ENCODE results near the gene CTLA4.

- TF ChIP-seq, protein P1, sequence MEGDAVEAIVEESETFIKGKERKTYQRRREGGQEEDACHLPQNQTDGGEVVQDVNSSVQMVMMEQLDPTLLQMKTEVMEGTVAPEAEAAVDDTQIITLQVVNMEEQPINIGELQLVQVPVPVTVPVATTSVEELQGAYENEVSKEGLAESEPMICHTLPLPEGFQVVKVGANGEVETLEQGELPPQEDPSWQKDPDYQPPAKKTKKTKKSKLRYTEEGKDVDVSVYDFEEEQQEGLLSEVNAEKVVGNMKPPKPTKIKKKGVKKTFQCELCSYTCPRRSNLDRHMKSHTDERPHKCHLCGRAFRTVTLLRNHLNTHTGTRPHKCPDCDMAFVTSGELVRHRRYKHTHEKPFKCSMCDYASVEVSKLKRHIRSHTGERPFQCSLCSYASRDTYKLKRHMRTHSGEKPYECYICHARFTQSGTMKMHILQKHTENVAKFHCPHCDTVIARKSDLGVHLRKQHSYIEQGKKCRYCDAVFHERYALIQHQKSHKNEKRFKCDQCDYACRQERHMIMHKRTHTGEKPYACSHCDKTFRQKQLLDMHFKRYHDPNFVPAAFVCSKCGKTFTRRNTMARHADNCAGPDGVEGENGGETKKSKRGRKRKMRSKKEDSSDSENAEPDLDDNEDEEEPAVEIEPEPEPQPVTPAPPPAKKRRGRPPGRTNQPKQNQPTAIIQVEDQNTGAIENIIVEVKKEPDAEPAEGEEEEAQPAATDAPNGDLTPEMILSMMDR (IDR thresholded peaks at IDR 0.05) = no peak
- TF ChIP-seq POLR2A (IDR thresholded peaks at IDR 0.05) = no peak
- TF ChIP-seq POLR2AphosphoS5 (IDR thresholded peaks at IDR 0.05; ENCODE audit: insufficient read depth in 1 of 2, low read depth in 1 of 2) = no peak
Observed at GRCh38 chr2:203904022-203904421, 36.5 kb downstream of the CTLA4 start.
